Measurements from ENCODE around the gene HPCAL1. TPM values are rescaled to one million over a fixed set of nuclear protein-coding genes. Genes with fewer than 3 reads are reported as not detected.
A peak's percentile ranks its signal among the peaks of the same experiment; 100 is the strongest.
"Not testable (repeated sequence)": the region's sequence is repeated elsewhere in the genome, so short reads cannot be mapped to it uniquely, and the experiment has no call there.

The HPCAL1 gene
- total RNA-seq: 77.1 and 82.8 TPM in 2 replicates

DNA sequence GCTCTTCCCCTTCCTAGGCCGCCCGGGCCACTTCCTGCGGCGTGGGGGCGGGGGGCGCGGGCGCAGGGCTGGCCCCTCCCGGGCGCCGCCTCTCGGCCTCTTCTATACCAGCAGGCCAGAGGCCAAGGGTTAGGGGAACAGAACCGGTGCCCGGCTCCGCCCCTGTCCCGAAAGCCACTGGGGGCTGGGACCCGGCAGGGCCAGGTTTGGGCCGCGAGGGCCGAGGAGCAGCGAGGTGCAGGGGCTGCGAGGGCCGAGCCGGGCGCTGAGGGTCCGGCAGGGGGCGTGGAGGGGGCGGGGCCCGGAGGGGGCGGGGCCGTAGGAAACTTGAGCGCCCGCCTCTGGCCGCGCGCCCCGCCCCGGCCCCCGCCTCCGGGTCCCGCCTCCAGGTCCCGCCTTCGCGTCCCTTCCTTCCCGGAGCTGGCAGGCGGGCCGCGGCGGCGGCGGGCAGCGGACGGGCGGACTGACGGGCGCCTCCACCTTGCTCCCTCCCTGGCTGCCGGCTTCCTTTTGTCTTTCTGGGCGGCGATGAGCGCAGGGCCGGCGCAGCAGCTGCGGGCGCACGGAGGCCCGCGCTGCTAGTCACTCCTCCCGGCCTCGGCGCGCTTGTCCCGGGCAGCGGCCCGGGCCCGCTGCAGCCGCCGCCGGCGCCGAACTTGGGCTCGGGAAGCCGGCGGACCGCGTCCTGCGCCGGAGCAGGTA lies at the start of gene HPCAL1:
Gene HPCAL1, plus strand, starts transcription at position 426 of the 702 bp plus-strand sequence. CDS start 116,854 bp downstream, outside the sequence.
- Mint-ChIP-seq H3K36me3 (ENCODE audit: low read depth) (peaks cover 6% of the 10 kb centered on the region), H3K27me3 (no peaks in the 10 kb centered on the region), H3K9me3 (peaks cover 4% of the 10 kb centered on the region), H3K4me3 (peak within 1 kb of the TSS; percentile 99), H3K27ac (peak within 1 kb of the TSS; percentile 87), H3K4me1 (peaks cover 64% of the 10 kb centered on the region)
- intact Hi-C loops (cut with micrococcal nuclease): loop anchor here (1.0 to 5.0 kb wide), 5 partner anchors 24 to 178 kb away; partner anchors contain the start of gene ODC1
- peak; percentile 96 for DNase-seq

GRCh38 chr2:10253596-10254372 lies 48.9 kb upstream of the HPCAL1 start:
- intact Hi-C loops (cut with micrococcal nuclease): loop anchor here (10.0 kb wide), 1 partner anchor 79 kb away; no protein-coding TSS in a partner anchor
- no peak for DNase-seq
- peaks cover 23% of the 10 kb centered on the region for H3K27me3 Mint-ChIP-seq
- H3K9me3 Mint-ChIP-seq: peaks cover 13% of the 10 kb centered on the region
- H3K4me1 Mint-ChIP-seq: no peaks in the 10 kb centered on the region
- no peak overlapping the region for H3K27ac Mint-ChIP-seq
- no peak overlapping the region for H3K4me3 Mint-ChIP-seq
- H3K36me3 Mint-ChIP-seq (ENCODE audit: low read depth): peaks cover 2% of the 10 kb centered on the region

GRCh38 chr2:10254373-10255188 lies 48.1 kb upstream of the HPCAL1 start:
- Mint-ChIP-seq H3K4me1 (no peaks in the 10 kb centered on the region), H3K27me3 (peaks cover 21% of the 10 kb centered on the region), H3K4me3 (no peak overlapping the region), H3K27ac (no peak overlapping the region), H3K36me3 (ENCODE audit: low read depth) (peaks cover 2% of the 10 kb centered on the region), H3K9me3 (peaks cover 13% of the 10 kb centered on the region)
- DNase-seq: no peak
- intact Hi-C loops (cut with micrococcal nuclease): loop anchor here (10.0 kb wide), 1 partner anchor 80 kb away; no protein-coding TSS in a partner anchor

DNA sequence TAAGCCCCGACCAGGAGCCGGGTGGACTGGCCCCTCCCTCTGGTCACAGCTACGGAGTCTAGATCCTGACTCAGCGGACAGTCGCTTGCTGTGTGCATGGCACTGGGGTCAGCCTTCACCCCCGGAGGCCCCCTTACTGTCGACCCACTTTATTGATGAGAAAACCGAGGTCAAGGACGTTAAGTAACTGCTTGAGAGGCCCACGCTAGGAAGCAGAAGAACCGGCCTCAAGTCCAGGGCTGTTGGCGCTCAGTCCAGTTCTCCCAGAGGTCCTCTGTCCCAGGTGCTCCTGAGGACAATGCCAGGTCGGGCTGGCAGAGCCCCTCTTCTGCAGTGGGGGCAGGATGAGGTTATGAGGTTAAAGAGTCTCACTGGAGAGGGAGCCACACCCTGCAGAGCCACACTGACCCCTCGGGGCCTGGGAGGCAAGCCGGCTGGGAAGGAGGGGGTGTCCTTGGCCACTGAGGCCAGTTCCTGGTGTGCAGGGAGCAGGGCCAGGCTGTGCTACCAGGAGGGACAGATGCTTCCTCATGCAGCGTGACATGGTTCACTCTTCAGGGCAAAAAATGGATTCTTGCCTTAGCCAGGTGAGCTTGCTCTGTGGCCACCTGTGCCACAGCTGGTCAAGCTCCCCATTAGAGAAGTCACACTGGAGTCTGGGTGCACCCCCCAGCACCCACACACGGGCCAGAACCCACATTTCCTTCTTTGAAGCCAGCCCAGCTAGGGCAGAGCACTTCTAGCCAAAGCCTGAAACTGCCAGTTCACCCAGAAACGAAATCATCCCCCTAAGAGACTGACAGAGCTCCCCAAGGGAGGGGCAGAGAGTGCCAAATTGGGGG lies 47.3 kb upstream of the HPCAL1 start:
- H3K27me3 Mint-ChIP-seq: peaks cover 14% of the 10 kb centered on the region
- H3K4me3 Mint-ChIP-seq: no peak overlapping the region
- peaks cover 7% of the 10 kb centered on the region for H3K9me3 Mint-ChIP-seq
- intact Hi-C loops (cut with micrococcal nuclease): loop anchor here (10.0 kb wide), 1 partner anchor 81 kb away; no protein-coding TSS in a partner anchor
- H3K36me3 Mint-ChIP-seq (ENCODE audit: low read depth): peaks cover 2% of the 10 kb centered on the region
- DNase-seq: no peak
- no peak overlapping the region for H3K27ac Mint-ChIP-seq
- H3K4me1 Mint-ChIP-seq: no peaks in the 10 kb centered on the region

- Mint-ChIP-seq H3K36me3 (ENCODE audit: low read depth) (no peaks in the 10 kb centered on the region), H3K4me3 (no peak overlapping the region), H3K27me3 (peaks cover 9% of the 10 kb centered on the region), H3K27ac (no peak overlapping the region), H3K4me1 (no peaks in the 10 kb centered on the region), H3K9me3 (no peaks in the 10 kb centered on the region)
- intact Hi-C loops (cut with micrococcal nuclease): loop anchor here (10.0 kb wide), 1 partner anchor 81 kb away; no protein-coding TSS in a partner anchor
- DNase-seq: no peak
These were observed 46.6 kb upstream of the HPCAL1 start for GRCh38 chr2:10256031-10256514.

- no peak overlapping the region for H3K27ac Mint-ChIP-seq
- H3K36me3 Mint-ChIP-seq (ENCODE audit: low read depth): no peaks in the 10 kb centered on the region
- intact Hi-C loops (cut with micrococcal nuclease): loop anchor here (10.0 kb wide), 1 partner anchor 82 kb away; no protein-coding TSS in a partner anchor
- H3K4me1 Mint-ChIP-seq: no peaks in the 10 kb centered on the region
- DNase-seq: no peak
- no peak overlapping the region for H3K4me3 Mint-ChIP-seq
- no peaks in the 10 kb centered on the region for H3K9me3 Mint-ChIP-seq
- peaks cover 7% of the 10 kb centered on the region for H3K27me3 Mint-ChIP-seq
These were observed 46.1 kb upstream of the HPCAL1 start for GRCh38 chr2:10256515-10257031.

- Mint-ChIP-seq H3K27ac (no peak overlapping the region), H3K36me3 (ENCODE audit: low read depth) (no peaks in the 10 kb centered on the region), H3K4me1 (no peaks in the 10 kb centered on the region), H3K9me3 (no peaks in the 10 kb centered on the region), H3K4me3 (no peak overlapping the region), H3K27me3 (peaks cover 6% of the 10 kb centered on the region)
- intact Hi-C loops (cut with micrococcal nuclease): loop anchor here (10.0 kb wide), 1 partner anchor 82 kb away; no protein-coding TSS in a partner anchor
- DNase-seq: no peak
These were observed 45.7 kb upstream of the HPCAL1 start for GRCh38 chr2:10257036-10257435.

- DNase-seq: no peak
- Mint-ChIP-seq H3K9me3 (no peaks in the 10 kb centered on the region), H3K4me3 (no peak overlapping the region), H3K4me1 (no peaks in the 10 kb centered on the region), H3K27ac (no peak overlapping the region), H3K36me3 (ENCODE audit: low read depth) (no peaks in the 10 kb centered on the region), H3K27me3 (peaks cover 7% of the 10 kb centered on the region)
- intact Hi-C loops (cut with micrococcal nuclease): loop anchor here (10.0 kb wide), 1 partner anchor 83 kb away; no protein-coding TSS in a partner anchor
These were observed 45.1 kb upstream of the HPCAL1 start for GRCh38 chr2:10257500-10258147.

GRCh38 chr2:10258326-10258725 lies 44.4 kb upstream of the HPCAL1 start:
- Mint-ChIP-seq H3K27ac (no peak overlapping the region), H3K4me3 (no peak overlapping the region), H3K36me3 (ENCODE audit: low read depth) (no peaks in the 10 kb centered on the region), H3K27me3 (peaks cover 7% of the 10 kb centered on the region), H3K9me3 (no peaks in the 10 kb centered on the region), H3K4me1 (no peaks in the 10 kb centered on the region)
- DNase-seq: no peak
- intact Hi-C loops (cut with micrococcal nuclease): loop anchor here (10.0 kb wide), 1 partner anchor 84 kb away; no protein-coding TSS in a partner anchor

DNA sequence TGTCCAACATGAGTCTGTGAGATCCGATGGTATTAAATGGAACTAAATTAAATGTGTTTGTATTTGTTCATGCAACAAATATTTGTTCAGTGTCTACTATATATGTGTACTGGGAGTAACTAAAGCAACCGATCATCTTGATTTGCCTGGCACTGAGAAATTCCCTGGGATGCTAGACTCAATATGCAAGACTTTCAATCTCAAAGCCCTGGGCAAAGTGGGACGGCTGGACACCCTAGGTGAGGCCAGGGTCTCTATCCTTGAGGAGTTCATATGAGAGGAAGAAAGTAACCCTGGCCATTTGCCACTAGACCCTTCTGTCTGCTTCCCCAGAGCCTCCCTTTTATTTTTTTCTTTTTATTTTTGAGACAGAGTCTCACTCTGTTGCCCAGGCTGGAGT lies 44.0 kb upstream of the HPCAL1 start:
- Mint-ChIP-seq H3K36me3 (ENCODE audit: low read depth) (no peaks in the 10 kb centered on the region), H3K4me3 (no peak overlapping the region), H3K27ac (no peak overlapping the region), H3K9me3 (no peaks in the 10 kb centered on the region), H3K27me3 (peaks cover 4% of the 10 kb centered on the region), H3K4me1 (no peaks in the 10 kb centered on the region)
- intact Hi-C loops (cut with micrococcal nuclease): loop anchor here (10.0 kb wide), 1 partner anchor 84 kb away; no protein-coding TSS in a partner anchor
- DNase-seq: no peak

DNA sequence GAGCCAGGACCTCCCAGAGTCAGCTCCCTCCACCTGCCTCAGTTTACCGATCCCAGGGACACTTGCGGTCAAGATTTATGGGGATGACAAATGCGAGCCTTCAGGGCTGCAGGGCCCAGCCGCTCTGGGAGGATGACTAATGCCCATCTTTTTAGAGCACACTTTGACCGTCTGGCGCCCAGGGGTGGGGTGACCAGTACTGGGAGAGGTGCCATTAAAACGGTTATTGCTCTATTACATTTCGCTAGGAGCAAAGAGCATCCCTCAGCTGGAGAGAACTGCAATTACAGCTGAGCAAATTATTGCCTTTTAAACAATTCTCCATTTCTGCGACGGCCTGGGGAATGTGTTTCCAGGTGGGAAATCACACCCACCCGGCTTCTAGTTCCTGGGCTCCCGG lies 42.6 kb upstream of the HPCAL1 start:
- H3K27ac Mint-ChIP-seq: no peak overlapping the region
- peaks cover 5% of the 10 kb centered on the region for H3K27me3 Mint-ChIP-seq
- H3K4me1 Mint-ChIP-seq: no peaks in the 10 kb centered on the region
- H3K9me3 Mint-ChIP-seq: no peaks in the 10 kb centered on the region
- no peaks in the 10 kb centered on the region for H3K36me3 Mint-ChIP-seq (ENCODE audit: low read depth)
- H3K4me3 Mint-ChIP-seq: no peak overlapping the region
- no peak for DNase-seq
- intact Hi-C loops (cut with micrococcal nuclease): no loop called here

- H3K4me1 Mint-ChIP-seq; H3K27me3 Mint-ChIP-seq; intact Hi-C loops (cut with micrococcal nuclease); H3K27ac Mint-ChIP-seq; DNase-seq; H3K4me3 Mint-ChIP-seq; H3K36me3 Mint-ChIP-seq (ENCODE audit: low read depth); H3K9me3 Mint-ChIP-seq: not testable (repeated sequence)
These were observed 39.2 kb upstream of the HPCAL1 start for GRCh38 chr2:10263526-10263925.

All from activated CD4-positive, alpha-beta T cell treated with anti-CD3 and anti-CD28 coated beads, Interleukin-2, amount 10 ng/mL, durations not matched to agents 24 days and 14 days (primary cell).